ENCODE measurements around the gene ANKRD31.

DNA sequence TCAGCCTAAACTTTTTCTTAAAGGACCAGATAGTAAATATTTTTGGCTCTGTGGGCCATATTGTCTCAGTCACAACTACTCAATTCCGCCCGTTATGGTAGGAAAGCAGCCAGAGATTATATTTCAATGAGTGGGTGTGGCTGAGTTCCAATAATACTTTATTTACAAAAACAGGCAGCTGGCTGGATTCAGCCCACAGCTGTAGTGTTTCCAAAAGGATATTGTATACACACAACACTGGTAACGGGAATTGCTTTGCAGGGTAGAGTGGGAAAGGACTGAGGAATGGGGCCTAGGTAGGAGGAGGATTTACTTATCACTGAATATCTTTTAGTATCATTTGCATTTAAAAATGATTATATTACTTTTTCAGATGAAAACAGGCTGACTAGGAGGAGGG lies 205.3 kb downstream of the ANKRD31 start:
- no peak for TF ChIP-seq ZC3H10 (CRISPR knock-in tag; IDR thresholded peaks at IDR 0.05)
- TF ChIP-seq GLIS3 (CRISPR knock-in tag; IDR thresholded peaks at IDR 0.05): no peak
- TF ChIP-seq SNAI2 (CRISPR knock-in tag; IDR thresholded peaks at IDR 0.05): no peak
- TF ChIP-seq ZNF8 (CRISPR knock-in tag; IDR thresholded peaks at IDR 0.05): no peak
- no peak for TF ChIP-seq ZFP30 (CRISPR knock-in tag; IDR thresholded peaks at IDR 0.05)
- TF ChIP-seq, protein P1, sequence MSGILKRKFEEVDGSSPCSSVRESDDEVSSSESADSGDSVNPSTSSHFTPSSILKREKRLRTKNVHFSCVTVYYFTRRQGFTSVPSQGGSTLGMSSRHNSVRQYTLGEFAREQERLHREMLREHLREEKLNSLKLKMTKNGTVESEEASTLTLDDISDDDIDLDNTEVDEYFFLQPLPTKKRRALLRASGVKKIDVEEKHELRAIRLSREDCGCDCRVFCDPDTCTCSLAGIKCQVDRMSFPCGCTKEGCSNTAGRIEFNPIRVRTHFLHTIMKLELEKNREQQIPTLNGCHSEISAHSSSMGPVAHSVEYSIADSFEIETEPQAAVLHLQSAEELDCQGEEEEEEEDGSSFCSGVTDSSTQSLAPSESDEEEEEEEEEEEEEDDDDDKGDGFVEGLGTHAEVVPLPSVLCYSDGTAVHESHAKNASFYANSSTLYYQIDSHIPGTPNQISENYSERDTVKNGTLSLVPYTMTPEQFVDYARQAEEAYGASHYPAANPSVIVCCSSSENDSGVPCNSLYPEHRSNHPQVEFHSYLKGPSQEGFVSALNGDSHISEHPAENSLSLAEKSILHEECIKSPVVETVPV (CRISPR knock-in tag; IDR thresholded peaks at IDR 0.05): no peak
- TF ChIP-seq, protein P2, sequence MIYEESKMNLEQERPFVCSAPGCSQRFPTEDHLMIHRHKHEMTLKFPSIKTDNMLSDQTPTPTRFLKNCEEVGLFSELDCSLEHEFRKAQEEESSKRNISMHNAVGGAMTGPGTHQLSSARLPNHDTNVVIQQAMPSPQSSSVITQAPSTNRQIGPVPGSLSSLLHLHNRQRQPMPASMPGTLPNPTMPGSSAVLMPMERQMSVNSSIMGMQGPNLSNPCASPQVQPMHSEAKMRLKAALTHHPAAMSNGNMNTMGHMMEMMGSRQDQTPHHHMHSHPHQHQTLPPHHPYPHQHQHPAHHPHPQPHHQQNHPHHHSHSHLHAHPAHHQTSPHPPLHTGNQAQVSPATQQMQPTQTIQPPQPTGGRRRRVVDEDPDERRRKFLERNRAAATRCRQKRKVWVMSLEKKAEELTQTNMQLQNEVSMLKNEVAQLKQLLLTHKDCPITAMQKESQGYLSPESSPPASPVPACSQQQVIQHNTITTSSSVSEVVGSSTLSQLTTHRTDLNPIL (CRISPR knock-in tag; IDR thresholded peaks at IDR 0.05; ENCODE audit: low read depth): no peak
- TF ChIP-seq, protein P3, sequence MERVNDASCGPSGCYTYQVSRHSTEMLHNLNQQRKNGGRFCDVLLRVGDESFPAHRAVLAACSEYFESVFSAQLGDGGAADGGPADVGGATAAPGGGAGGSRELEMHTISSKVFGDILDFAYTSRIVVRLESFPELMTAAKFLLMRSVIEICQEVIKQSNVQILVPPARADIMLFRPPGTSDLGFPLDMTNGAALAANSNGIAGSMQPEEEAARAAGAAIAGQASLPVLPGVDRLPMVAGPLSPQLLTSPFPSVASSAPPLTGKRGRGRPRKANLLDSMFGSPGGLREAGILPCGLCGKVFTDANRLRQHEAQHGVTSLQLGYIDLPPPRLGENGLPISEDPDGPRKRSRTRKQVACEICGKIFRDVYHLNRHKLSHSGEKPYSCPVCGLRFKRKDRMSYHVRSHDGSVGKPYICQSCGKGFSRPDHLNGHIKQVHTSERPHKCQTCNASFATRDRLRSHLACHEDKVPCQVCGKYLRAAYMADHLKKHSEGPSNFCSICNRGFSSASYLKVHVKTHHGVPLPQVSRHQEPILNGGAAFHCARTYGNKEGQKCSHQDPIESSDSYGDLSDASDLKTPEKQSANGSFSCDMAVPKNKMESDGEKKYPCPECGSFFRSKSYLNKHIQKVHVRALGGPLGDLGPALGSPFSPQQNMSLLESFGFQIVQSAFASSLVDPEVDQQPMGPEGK (CRISPR knock-in tag; IDR thresholded peaks at IDR 0.05; ENCODE audit: borderline replicate concordance): no peak
- TF ChIP-seq, protein P4, sequence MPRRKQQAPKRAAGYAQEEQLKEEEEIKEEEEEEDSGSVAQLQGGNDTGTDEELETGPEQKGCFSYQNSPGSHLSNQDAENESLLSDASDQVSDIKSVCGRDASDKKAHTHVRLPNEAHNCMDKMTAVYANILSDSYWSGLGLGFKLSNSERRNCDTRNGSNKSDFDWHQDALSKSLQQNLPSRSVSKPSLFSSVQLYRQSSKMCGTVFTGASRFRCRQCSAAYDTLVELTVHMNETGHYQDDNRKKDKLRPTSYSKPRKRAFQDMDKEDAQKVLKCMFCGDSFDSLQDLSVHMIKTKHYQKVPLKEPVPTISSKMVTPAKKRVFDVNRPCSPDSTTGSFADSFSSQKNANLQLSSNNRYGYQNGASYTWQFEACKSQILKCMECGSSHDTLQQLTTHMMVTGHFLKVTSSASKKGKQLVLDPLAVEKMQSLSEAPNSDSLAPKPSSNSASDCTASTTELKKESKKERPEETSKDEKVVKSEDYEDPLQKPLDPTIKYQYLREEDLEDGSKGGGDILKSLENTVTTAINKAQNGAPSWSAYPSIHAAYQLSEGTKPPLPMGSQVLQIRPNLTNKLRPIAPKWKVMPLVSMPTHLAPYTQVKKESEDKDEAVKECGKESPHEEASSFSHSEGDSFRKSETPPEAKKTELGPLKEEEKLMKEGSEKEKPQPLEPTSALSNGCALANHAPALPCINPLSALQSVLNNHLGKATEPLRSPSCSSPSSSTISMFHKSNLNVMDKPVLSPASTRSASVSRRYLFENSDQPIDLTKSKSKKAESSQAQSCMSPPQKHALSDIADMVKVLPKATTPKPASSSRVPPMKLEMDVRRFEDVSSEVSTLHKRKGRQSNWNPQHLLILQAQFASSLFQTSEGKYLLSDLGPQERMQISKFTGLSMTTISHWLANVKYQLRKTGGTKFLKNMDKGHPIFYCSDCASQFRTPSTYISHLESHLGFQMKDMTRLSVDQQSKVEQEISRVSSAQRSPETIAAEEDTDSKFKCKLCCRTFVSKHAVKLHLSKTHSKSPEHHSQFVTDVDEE (CRISPR knock-in tag; IDR thresholded peaks at IDR 0.05): no peak
